ENCODE results near the gene UTP25. TPM values are rescaled to one million over a fixed set of nuclear protein-coding genes. Genes with fewer than 3 reads are reported as not detected.

Gene UTP25
- total RNA-seq, 1 donor from 2014 or later, result 6.8 TPM

DNA sequence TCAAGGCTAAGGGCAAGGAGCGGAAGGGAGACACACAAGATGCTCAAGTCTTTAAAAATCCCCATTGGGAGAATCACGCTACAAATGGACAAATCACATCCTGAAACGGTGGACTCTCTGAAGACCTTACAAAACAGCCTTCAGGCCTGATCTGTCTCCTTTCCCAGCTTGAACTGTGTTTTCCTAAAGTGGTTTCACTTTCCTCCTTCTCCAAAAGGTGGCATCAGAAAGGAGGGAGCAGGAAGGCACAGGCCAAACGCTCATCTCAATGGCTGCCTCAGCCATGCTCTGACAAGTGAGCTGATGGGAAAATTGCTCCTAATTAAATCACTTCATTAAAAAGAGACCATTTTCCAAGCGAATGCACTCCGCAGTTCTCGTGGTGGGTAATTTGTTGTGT is 47.7 kb downstream of the UTP25 start:
- Mint-ChIP-seq H3K9me3 (no peaks in the 10 kb centered on the region), H3K4me3 (no peak overlapping the region), H3K27ac (ENCODE audit: unreplicated experiment) (no peak overlapping the region), H3K4me1 (peaks cover 11% of the 10 kb centered on the region), H3K36me3 (ENCODE audit: low read depth) (no peaks in the 10 kb centered on the region), H3K27me3 (ENCODE audit: low read depth) (peaks cover 17% of the 10 kb centered on the region)
- DNase-seq (ENCODE audit: low read depth, low spot score), result no peak
- TF ChIP-seq, protein P1, sequence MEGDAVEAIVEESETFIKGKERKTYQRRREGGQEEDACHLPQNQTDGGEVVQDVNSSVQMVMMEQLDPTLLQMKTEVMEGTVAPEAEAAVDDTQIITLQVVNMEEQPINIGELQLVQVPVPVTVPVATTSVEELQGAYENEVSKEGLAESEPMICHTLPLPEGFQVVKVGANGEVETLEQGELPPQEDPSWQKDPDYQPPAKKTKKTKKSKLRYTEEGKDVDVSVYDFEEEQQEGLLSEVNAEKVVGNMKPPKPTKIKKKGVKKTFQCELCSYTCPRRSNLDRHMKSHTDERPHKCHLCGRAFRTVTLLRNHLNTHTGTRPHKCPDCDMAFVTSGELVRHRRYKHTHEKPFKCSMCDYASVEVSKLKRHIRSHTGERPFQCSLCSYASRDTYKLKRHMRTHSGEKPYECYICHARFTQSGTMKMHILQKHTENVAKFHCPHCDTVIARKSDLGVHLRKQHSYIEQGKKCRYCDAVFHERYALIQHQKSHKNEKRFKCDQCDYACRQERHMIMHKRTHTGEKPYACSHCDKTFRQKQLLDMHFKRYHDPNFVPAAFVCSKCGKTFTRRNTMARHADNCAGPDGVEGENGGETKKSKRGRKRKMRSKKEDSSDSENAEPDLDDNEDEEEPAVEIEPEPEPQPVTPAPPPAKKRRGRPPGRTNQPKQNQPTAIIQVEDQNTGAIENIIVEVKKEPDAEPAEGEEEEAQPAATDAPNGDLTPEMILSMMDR (conservative IDR thresholded peaks at IDR 0.05), result peak; percentile 34

DNA sequence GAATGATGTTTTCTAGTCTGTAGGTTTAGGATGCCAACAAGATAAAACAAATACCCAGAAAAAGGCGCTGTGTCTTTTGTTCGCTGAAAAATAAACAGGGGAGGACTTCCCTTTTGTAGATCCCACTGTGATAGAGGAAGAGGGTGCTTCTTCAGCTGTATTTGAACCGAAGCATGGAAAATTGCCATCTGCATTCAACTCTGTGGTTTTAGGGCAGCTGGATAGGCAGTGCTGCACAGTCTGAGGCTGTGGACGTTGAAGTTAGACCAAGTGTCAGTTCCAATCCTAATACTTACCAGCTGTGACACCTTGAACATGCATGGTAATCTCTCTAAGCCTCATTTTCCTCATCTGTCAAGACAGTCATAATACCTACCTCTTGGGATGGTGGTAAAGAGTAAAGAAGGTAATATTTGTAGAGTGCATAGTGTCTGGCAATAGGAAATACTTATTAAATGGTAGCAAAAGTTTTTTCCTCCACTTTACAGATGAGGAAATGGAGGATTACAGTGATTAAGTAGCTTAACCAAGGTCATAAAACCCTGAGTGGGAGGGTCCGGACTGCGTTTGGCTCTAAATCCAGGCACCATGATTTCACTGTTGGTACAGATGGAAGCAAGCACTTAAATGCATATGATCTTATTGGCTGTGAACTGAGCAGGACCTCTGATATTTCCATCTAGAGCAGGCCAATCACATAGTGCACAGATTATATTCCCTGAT is 48.5 kb downstream of the UTP25 start:
- H3K36me3 Mint-ChIP-seq (ENCODE audit: low read depth), result no peaks in the 10 kb centered on the region
- H3K27me3 Mint-ChIP-seq (ENCODE audit: low read depth), result peaks cover 17% of the 10 kb centered on the region
- no peak overlapping the region for H3K27ac Mint-ChIP-seq (ENCODE audit: unreplicated experiment)
- H3K9me3 Mint-ChIP-seq, result no peaks in the 10 kb centered on the region
- TF ChIP-seq, protein P1 (conservative IDR thresholded peaks at IDR 0.05), result no peak
- DNase-seq (ENCODE audit: low read depth, low spot score), result no peak
- no peak overlapping the region for H3K4me3 Mint-ChIP-seq
- H3K4me1 Mint-ChIP-seq, result peaks cover 11% of the 10 kb centered on the region

DNA sequence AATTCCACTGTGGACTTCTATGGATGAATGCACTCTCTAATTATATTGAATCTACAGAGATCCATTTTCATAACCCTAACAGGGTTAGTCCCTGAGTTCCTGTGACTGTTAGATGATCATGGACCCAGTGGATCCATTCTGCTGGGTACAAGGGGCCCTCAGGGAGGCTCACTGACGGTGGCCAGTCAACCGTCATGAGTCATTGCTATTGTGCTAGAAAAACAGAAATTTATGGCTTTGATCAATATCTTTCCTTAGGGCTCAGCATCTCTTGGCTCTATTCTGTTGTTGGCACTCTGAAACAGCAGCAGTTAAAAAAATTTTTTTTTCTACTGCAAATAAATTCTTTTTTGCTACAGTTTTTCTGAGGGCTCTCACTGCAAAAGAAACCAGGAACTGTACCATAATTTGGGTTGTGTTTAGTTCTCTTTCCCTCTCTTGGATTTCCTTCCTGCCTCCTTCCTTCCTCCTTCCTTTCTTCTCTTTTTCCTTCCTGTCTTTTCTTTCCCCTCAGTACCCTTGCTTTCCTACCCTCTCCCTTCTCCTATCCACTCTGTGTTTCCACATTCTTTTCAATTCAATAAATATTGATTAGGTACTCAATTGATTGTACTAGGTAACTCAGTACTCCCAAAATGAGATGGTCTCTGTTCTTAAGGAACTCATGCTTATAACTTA is 49.5 kb downstream of the UTP25 start:
- H3K9me3 Mint-ChIP-seq, result no peaks in the 10 kb centered on the region
- H3K27me3 Mint-ChIP-seq (ENCODE audit: low read depth), result peaks cover 23% of the 10 kb centered on the region
- H3K27ac Mint-ChIP-seq (ENCODE audit: unreplicated experiment), result no peak overlapping the region
- no peak for DNase-seq (ENCODE audit: low read depth, low spot score)
- H3K36me3 Mint-ChIP-seq (ENCODE audit: low read depth), result no peaks in the 10 kb centered on the region
- TF ChIP-seq, protein P1 (conservative IDR thresholded peaks at IDR 0.05), result no peak
- H3K4me3 Mint-ChIP-seq, result no peak overlapping the region
- H3K4me1 Mint-ChIP-seq, result peaks cover 11% of the 10 kb centered on the region

DNA sequence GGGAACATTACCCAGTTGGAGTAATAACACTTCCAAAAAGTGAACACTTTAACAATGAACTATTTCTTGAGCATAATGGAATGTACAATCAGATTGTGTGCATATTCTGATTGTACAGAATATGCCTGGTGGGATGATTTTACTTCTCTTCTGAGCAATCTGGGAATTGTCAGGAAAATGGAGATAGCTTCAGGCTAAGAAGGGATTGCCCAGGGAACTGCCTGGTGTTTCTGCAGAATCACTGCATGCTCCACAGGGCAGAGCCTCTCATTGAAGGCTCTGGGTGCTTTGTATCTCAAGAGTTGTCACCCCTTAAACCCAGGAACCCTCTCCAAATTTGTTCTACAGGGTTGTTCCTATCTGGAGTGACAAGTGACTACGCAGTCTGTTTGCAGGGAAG is 51.2 kb downstream of the UTP25 start:
- H3K4me3 Mint-ChIP-seq, result no peak overlapping the region
- DNase-seq (ENCODE audit: low read depth, low spot score), result no peak
- H3K27ac Mint-ChIP-seq (ENCODE audit: unreplicated experiment), result no peak overlapping the region
- H3K9me3 Mint-ChIP-seq, result no peaks in the 10 kb centered on the region
- TF ChIP-seq, protein P1 (conservative IDR thresholded peaks at IDR 0.05), result no peak
- peaks cover 19% of the 10 kb centered on the region for H3K4me1 Mint-ChIP-seq
- H3K27me3 Mint-ChIP-seq (ENCODE audit: low read depth), result peaks cover 27% of the 10 kb centered on the region
- H3K36me3 Mint-ChIP-seq (ENCODE audit: low read depth), result no peaks in the 10 kb centered on the region

DNA sequence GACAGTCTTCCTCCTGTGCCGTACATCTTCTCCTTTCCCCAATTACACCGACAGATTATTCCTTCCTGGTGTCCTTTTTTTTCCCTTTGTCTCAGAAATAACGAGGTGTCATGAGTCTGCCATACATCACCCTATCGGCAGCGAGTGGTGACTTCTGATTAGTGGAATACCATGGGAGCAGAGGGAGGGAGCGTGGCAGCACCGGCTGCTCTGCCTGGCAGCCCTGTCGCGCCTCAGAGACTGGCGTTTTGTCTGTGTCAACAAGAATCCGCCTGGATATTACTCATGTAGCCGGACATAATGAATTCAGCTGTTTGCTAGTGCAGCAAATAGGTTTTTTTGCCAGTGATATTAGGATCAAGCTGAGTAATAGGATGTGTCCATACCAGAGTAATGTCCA is 51.8 kb downstream of the UTP25 start:
- Mint-ChIP-seq H3K4me1 (peaks cover 22% of the 10 kb centered on the region), H3K36me3 (ENCODE audit: low read depth) (no peaks in the 10 kb centered on the region)
- no peak for DNase-seq (ENCODE audit: low read depth, low spot score)

More for the DNA sequence above, 51.8 kb downstream of the UTP25 start:
- no peak overlapping the region for H3K4me3 Mint-ChIP-seq
- no peak overlapping the region for H3K27ac Mint-ChIP-seq (ENCODE audit: unreplicated experiment)
- TF ChIP-seq, protein P1 (conservative IDR thresholded peaks at IDR 0.05), result no peak
- H3K9me3 Mint-ChIP-seq, result no peaks in the 10 kb centered on the region
- peaks cover 30% of the 10 kb centered on the region for H3K27me3 Mint-ChIP-seq (ENCODE audit: low read depth)

Measured in neural crest cell (in vitro differentiated cells).